Naive thymus-derived CD4-positive, alpha-beta T cell (primary cell): ENCODE data around the gene DIP2B. TPM values are rescaled to one million over a fixed set of nuclear protein-coding genes. Genes with fewer than 3 reads are reported as not detected.

Experiments used
- ATAC-seq: fragments of 150-1000 bp; cut with Tn5 transposase; 2 replicates; pipeline ENCODE4 v1.10.0; 2021; ENCODE audit warnings: mild to moderate bottlenecking, moderate library complexity
- CTCF ChIA-PET: fragments of 350-600 bp; sonication (Branson Sonifier 250); formaldehyde crosslinking; loops from one replicate; lab custom pipeline; 2021; ENCODE audit warnings: antibody characterized with exemption; lab: Charles Lee
- POLR2A ChIA-PET: fragments of 350-600 bp; sonication (Branson Sonifier 250); formaldehyde crosslinking; loops from one replicate; lab custom pipeline; 2021; ENCODE audit warnings: antibody characterized with exemption, inconsistent platforms; lab: Charles Lee
- DNase-seq, 9 donors: peaks; one replicate each; pipeline versions ENCODE4 v3.0.0 to v3.0.0-alpha.2; 2020 to 2022; ENCODE audit warnings: mixed read lengths in 1 of 9
- H3K27ac ChIP-seq: one replicate; pipeline ENCODE4 v1.7.0; 2013; ENCODE audit warnings: mild to moderate bottlenecking, low read depth, low read length, moderate library complexity
- H3K27me3 ChIP-seq, 2 donors: one replicate each; pipeline ENCODE4 v1.7.0; 2013; ENCODE audit warnings: low read length in 2 of 2, mild to moderate bottlenecking in 2 of 2, moderate library complexity in 2 of 2; ENCODE audit not compliant: control insufficient read depth in 2 of 2, insufficient read depth in 2 of 2
- H3K36me3 ChIP-seq, 3 experiments: 1 replicate in 2 of 3; 2 replicates in 1 of 3; pipeline ENCODE4 v1.7.0; 2013; ENCODE audit warnings: low read length in 3 of 3, mild to moderate bottlenecking in 3 of 3, moderate library complexity in 1 of 3; ENCODE audit not compliant: insufficient read depth in 3 of 3, control insufficient read depth in 2 of 3
- H3K4me1 ChIP-seq, 2 donors: one replicate each; pipeline ENCODE4 v1.7.0; 2013; ENCODE audit warnings: low read length in 2 of 2, mild to moderate bottlenecking in 2 of 2, moderate library complexity in 1 of 2; ENCODE audit not compliant: control insufficient read depth in 2 of 2, insufficient read depth in 2 of 2
- H3K4me3 ChIP-seq: 2 replicates; pipeline ENCODE4 v1.7.0; 2013; ENCODE audit warnings: mild to moderate bottlenecking, low read length
- H3K9me3 ChIP-seq, 3 experiments: 1 replicate in 2 of 3; 2 replicates in 1 of 3; pipeline ENCODE4 v1.7.0; 2013; ENCODE audit warnings: low read length in 3 of 3; ENCODE audit not compliant: control insufficient read depth in 2 of 3
- H3K27ac Mint-ChIP-seq, 9 donors: one replicate each; pipeline ENCODE4 v1.8.0; 2020 to 2022; ENCODE audit warnings: mixed read lengths in 9 of 9, mild to moderate bottlenecking in 8 of 9, moderate library complexity in 5 of 9, inconsistent platforms in 2 of 9
- H3K27me3 Mint-ChIP-seq, 5 donors: one replicate each; pipeline ENCODE4 v1.8.0; 2021 to 2022; ENCODE audit warnings: mixed read lengths in 5 of 5, mild to moderate bottlenecking in 1 of 5
- H3K36me3 Mint-ChIP-seq, 5 donors: one replicate each; pipeline ENCODE4 v1.8.0; 2020 to 2022; ENCODE audit warnings: mixed read lengths in 5 of 5, mild to moderate bottlenecking in 3 of 5, inconsistent platforms in 1 of 5
- H3K4me1 Mint-ChIP-seq, 7 donors: one replicate each; pipeline ENCODE4 v1.8.0; 2020 to 2022; ENCODE audit warnings: mixed read lengths in 7 of 7, mild to moderate bottlenecking in 3 of 7, inconsistent platforms in 1 of 7
- H3K4me3 Mint-ChIP-seq, 10 donors: one replicate each; pipeline ENCODE4 v1.8.0; 2020 to 2022; ENCODE audit warnings: mild to moderate bottlenecking in 10 of 10, mixed read lengths in 10 of 10, moderate library complexity in 6 of 10, inconsistent platforms in 2 of 10
- H3K9me3 Mint-ChIP-seq, 11 donors: one replicate each; pipeline ENCODE4 v1.8.0; 2020 to 2022; ENCODE audit warnings: mixed read lengths in 11 of 11, mild to moderate bottlenecking in 4 of 11, inconsistent platforms in 1 of 11, moderate library complexity in 1 of 11
- intact Hi-C, 2 donors: fragments of 100-400 bp; cut with micrococcal nuclease; formaldehyde crosslinking; loops; one replicate each; pipeline ENCODE4 v1.15.1; 2023
- polyA plus RNA-seq, 2 donors: library from polyadenylated mRNA; unstranded; fragments of 300-500 nt; fragmentation: Illumina TruSeq; gene quantifications; one replicate each; pipeline ENCODE4 v1.2.3, GENCODE V29; 2021
- total RNA-seq, 6 experiments: library from RNA in 5 of 6; stranded (reverse) in 5 of 6; gene quantifications; 1 replicate in 5 of 6; 2 replicates in 1 of 6; pipeline ENCODE4 v1.2.3 and lab custom pipeline; 2021 to 2026

The DIP2B gene
- total and polyA plus RNA-seq, 7 experiments from 2014 or later: 10.0 to 41.8 (median 34.3) TPM

DNA sequence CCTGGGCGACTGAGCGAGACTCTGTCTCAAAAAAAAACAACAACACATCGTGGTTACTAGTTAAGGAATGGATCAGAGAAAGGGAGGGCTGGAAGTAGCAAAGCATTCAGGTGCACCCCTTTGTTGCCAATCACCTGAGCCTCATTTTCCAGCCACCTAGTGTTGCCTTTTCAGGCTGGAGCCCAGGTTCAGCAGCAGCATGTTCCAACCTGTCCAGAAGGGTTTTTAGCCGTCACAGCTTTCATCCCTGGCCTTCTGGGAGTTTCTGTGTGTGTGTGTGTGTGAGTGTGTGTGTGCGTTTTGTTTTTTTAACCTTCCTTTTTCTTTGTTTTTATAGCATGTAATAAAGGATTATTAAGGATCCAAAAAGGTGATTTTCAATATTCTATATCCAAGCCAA is 138.0 kb downstream of the DIP2B start:
- Histone ChIP-seq H3K4me3 (no peak overlapping the region), H3K4me1 (peaks cover 0 to 8% of the 10 kb centered on the region in 2 donors), H3K27me3 (no peaks in the 10 kb centered on the region), H3K36me3 (peaks cover 0 to 17% (median 3%) of the 10 kb centered on the region in 3 experiments), H3K27ac (no peak overlapping the region), H3K9me3 (no peaks in the 10 kb centered on the region)
- Mint-ChIP-seq H3K36me3 (peaks cover 14 to 37% (median 20%) of the 10 kb centered on the region in 5 donors), H3K9me3 (peaks cover 0 to 2% (median 0%) of the 10 kb centered on the region in 11 donors), H3K27ac (peak overlapping the region in 1 of 9 donors; percentile 12), H3K4me3 (no peak overlapping the region), H3K4me1 (peaks cover 12 to 44% (median 29%) of the 10 kb centered on the region in 7 donors), H3K27me3 (no peaks in the 10 kb centered on the region)
- DNase-seq: no peak
- ATAC-seq: no peak
- ChIA-PET CTCF (interaction anchor here (1.8 kb wide), 1 partner anchor 138 kb away, joined by 9 read pairs; the partner anchor contains the start of gene DIP2B), POLR2A (no interaction called here)
- intact Hi-C loops: no loop called here

DNA sequence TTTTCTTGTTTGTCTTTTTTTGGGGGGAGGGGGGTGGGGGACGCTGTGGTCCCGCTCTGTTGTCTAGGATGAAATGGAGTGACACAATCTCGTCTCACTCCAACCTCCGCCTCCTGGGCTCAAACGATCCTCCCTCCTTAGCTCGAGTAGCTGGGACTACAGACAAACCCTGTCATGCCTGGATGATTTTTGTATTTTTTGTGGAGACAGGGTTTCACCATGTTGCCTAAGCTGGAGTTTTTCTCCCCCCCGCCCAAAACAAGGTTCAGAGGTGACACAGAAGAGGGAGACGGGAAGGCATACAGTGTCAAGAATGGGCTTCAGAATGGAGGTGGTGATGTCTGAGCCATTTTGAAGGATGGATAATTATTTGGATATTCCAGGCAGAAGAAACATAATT is 142.2 kb downstream of the DIP2B start:
- peaks cover 0 to 2% (median 0%) of the 10 kb centered on the region in 11 donors for H3K9me3 Mint-ChIP-seq
- peaks cover 6 to 37% (median 18%) of the 10 kb centered on the region in 7 donors for H3K4me1 Mint-ChIP-seq
- DNase-seq (no peak), ATAC-seq (no peak)
- peaks cover 0 to 5% (median under 1%) of the 10 kb centered on the region in 3 experiments for H3K36me3 ChIP-seq
- no peak overlapping the region for H3K4me3 Mint-ChIP-seq
- peaks cover 6 to 25% (median 15%) of the 10 kb centered on the region in 5 donors for H3K36me3 Mint-ChIP-seq
- H3K27me3 Mint-ChIP-seq: no peaks in the 10 kb centered on the region
- no peaks in the 10 kb centered on the region for H3K9me3 ChIP-seq
- no peak overlapping the region for H3K4me3 ChIP-seq
- H3K27ac ChIP-seq: no peak overlapping the region
- H3K27me3 ChIP-seq: no peaks in the 10 kb centered on the region
- CTCF ChIA-PET: no interaction called here
- intact Hi-C loops: no loop called here
- H3K4me1 ChIP-seq: no peaks in the 10 kb centered on the region
- no peak overlapping the region for H3K27ac Mint-ChIP-seq
- POLR2A ChIA-PET: no interaction called here

DNA sequence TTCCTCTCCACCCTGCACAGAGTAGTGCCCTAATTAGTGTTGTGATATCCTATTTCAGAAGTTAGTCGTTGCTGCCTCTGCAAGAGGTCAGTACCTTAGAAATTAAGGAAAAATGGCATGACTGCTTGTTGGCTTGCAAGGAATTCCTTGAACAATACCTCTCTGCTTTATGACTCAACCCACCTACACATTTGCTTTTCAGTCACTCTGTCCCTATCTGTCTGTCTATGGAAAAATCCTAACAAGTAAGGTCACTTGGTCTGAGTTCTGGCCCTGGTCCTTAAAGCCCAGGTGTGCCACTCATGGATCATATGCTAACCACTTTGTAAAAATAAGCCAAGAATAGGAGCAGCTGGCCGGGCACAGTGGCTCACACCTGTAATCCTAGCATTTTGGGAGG is 142.7 kb downstream of the DIP2B start:
- intact Hi-C loops: no loop called here
- Histone ChIP-seq H3K27ac (no peak overlapping the region), H3K9me3 (no peaks in the 10 kb centered on the region), H3K4me1 (no peaks in the 10 kb centered on the region), H3K4me3 (no peak overlapping the region), H3K36me3 (peaks cover 0 to 5% (median 0%) of the 10 kb centered on the region in 3 experiments), H3K27me3 (no peaks in the 10 kb centered on the region)
- Mint-ChIP-seq H3K27me3 (no peaks in the 10 kb centered on the region), H3K4me3 (no peak overlapping the region), H3K36me3 (peaks cover 3 to 20% (median 11%) of the 10 kb centered on the region in 5 donors), H3K4me1 (peaks cover 3 to 34% (median 14%) of the 10 kb centered on the region in 7 donors), H3K9me3 (peaks cover 0 to 2% (median 0%) of the 10 kb centered on the region in 11 donors), H3K27ac (no peak overlapping the region)
- no peak for DNase-seq
- ChIA-PET CTCF (interaction anchor here (0.7 kb wide), 1 partner anchor 1745 kb away, joined by 6 read pairs; no protein-coding TSS in a partner anchor), POLR2A (no interaction called here)
- ATAC-seq: no peak

DNA sequence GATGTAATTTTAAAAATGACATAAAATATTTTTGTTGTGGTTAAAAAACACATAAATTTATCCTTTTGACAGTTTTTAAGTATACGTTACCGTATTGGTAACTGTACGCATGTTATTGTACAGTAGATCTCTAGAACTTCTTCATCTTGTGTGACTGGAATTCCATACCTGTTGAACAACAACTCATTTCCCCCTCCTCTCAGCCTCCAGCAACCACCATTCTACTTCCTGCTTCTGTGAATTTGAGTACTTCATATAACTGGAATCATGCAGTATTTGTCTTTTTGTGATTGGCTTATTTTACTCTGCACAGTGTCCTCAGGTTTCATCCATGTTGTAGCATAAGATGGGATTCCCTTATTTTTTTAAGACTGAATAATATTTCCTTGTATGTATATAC is 145.5 kb downstream of the DIP2B start:
- H3K4me1 Mint-ChIP-seq: peaks cover 3 to 39% (median 30%) of the 10 kb centered on the region in 7 donors
- peaks cover 3 to 18% (median 8%) of the 10 kb centered on the region in 5 donors for H3K36me3 Mint-ChIP-seq
- Histone ChIP-seq H3K36me3 (peaks cover 0 to 5% (median 0%) of the 10 kb centered on the region in 3 experiments), H3K4me3 (no peak overlapping the region), H3K27ac (no peak overlapping the region), H3K4me1 (no peaks in the 10 kb centered on the region), H3K27me3 (no peaks in the 10 kb centered on the region), H3K9me3 (no peaks in the 10 kb centered on the region)
- intact Hi-C loops: no loop called here
- DNase-seq (no peak), ATAC-seq (no peak)
- no peak overlapping the region for H3K4me3 Mint-ChIP-seq
- CTCF ChIA-PET: no interaction called here
- no peaks in the 10 kb centered on the region for H3K27me3 Mint-ChIP-seq
- POLR2A ChIA-PET: no interaction called here
- peak overlapping the region in 3 of 9 donors; percentile 2 to 32 (median 23) for H3K27ac Mint-ChIP-seq
- no peaks in the 10 kb centered on the region for H3K9me3 Mint-ChIP-seq

DNA sequence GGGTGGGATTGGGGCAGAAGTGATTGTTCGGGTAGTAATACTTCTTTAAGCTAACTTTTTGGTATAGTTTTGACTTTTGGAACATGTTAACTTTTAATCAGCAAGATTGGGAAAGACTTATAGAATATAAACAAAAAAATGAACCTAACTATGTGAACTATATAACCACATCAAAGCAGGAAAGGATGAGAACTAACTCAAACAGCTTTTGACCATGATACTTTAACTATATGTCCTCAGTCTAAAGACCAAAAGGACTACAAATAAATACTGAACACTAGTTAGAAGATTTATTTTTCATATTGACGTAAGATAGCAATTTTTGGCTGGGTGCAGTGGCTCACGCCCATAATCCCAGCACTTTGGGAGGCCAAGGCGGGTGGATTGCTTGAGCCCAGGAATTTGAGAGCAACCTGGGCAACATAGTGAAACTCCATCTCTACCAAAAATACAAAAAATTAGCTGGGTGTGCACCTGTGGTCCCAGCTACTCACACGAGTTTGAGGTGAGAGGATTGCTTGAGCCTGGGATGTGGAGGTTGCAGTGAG is 150.7 kb downstream of the DIP2B start:
- Mint-ChIP-seq H3K27me3 (no peaks in the 10 kb centered on the region), H3K27ac (peak overlapping the region in 1 of 9 donors; percentile 48), H3K36me3 (peaks cover 0 to 28% (median 20%) of the 10 kb centered on the region in 5 donors), H3K9me3 (no peaks in the 10 kb centered on the region), H3K4me1 (peaks cover 2 to 45% (median 21%) of the 10 kb centered on the region in 7 donors), H3K4me3 (no peak overlapping the region)
- intact Hi-C loops: no loop called here
- Histone ChIP-seq H3K9me3 (no peaks in the 10 kb centered on the region), H3K27ac (no peak overlapping the region), H3K36me3 (peaks cover 0 to 6% (median 0%) of the 10 kb centered on the region in 3 experiments), H3K27me3 (no peaks in the 10 kb centered on the region), H3K4me3 (no peak overlapping the region), H3K4me1 (no peaks in the 10 kb centered on the region)
- ChIA-PET CTCF (interaction anchor here (0.9 to 1.0 kb wide), 2 partner anchors 11 to 17 kb away, joined by 3 to 4 read pairs; no protein-coding TSS in a partner anchor), POLR2A (interaction anchor here (0.7 kb wide), 1 partner anchor 480 kb away, joined by 3 read pairs; no protein-coding TSS in a partner anchor)
- DNase-seq (no peak), ATAC-seq (no peak)

DNA sequence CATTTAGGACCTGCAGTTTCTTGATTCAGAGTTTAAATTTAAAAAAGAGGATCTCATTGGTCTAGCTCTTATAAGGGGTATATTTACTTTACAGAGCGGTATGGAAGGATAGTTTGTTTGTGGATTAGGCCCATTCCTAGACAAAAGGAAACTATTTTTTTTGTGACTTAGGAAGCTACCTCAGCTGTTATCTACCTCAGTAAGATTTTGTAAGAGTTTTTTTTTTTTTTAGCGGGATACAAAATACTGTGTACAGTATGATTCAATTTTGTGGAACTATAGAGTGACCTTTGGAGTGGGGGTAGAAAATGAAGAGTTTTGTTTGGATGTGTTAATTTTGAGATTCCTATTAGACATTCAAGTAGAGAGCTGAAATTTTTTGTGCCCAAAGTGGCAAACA is 154.5 kb downstream of the DIP2B start:
- peaks cover 0 to 27% (median 11%) of the 10 kb centered on the region in 7 donors for H3K4me1 Mint-ChIP-seq
- H3K27me3 Mint-ChIP-seq: no peaks in the 10 kb centered on the region
- peaks cover 0 to 34% (median 18%) of the 10 kb centered on the region in 5 donors for H3K36me3 Mint-ChIP-seq
- ATAC-seq (no peak), DNase-seq (no peak)
- no peak overlapping the region for H3K4me3 Mint-ChIP-seq
- Histone ChIP-seq H3K27ac (no peak overlapping the region), H3K9me3 (no peaks in the 10 kb centered on the region), H3K27me3 (no peaks in the 10 kb centered on the region), H3K36me3 (peaks cover 0 to 26% (median 5%) of the 10 kb centered on the region in 3 experiments), H3K4me1 (no peaks in the 10 kb centered on the region), H3K4me3 (no peak overlapping the region)
- ChIA-PET CTCF (interaction anchor here (0.6 kb wide), 1 partner anchor 246 kb away, joined by 4 read pairs; no protein-coding TSS in a partner anchor), POLR2A (no interaction called here)
- H3K9me3 Mint-ChIP-seq: peaks cover 0 to 1% (median 0%) of the 10 kb centered on the region in 11 donors
- H3K27ac Mint-ChIP-seq: peak overlapping the region in 2 of 9 donors; percentile 1 to 7
- intact Hi-C loops: no loop called here
